Activated naive CD8-positive, alpha-beta T cell (primary cell): ENCODE measurements around the gene COBL.

ENCODE experiments used
- H3K27ac Mint-ChIP-seq: one replicate; pipeline ENCODE4 v1.8.0; 2021; ENCODE audit warnings: mixed read lengths
- H3K27me3 Mint-ChIP-seq: one replicate; pipeline ENCODE4 v1.8.0; 2021; ENCODE audit warnings: mixed read lengths
- H3K36me3 Mint-ChIP-seq: one replicate; pipeline ENCODE4 v1.8.0; 2021; ENCODE audit warnings: mixed read lengths
- H3K4me1 Mint-ChIP-seq: one replicate; pipeline ENCODE4 v1.8.0; 2021; ENCODE audit warnings: low read depth, mixed read lengths
- H3K4me3 Mint-ChIP-seq: one replicate; pipeline ENCODE4 v1.8.0; 2021; ENCODE audit warnings: mild to moderate bottlenecking, mixed read lengths
- H3K9me3 Mint-ChIP-seq: one replicate; pipeline ENCODE4 v1.8.0; 2021; ENCODE audit warnings: low read depth, mixed read lengths

Gene COBL

GRCh38 chr7:51031791-51032515 lies 284.7 kb downstream of the COBL start:
- no peaks in the 10 kb centered on the region for H3K9me3 Mint-ChIP-seq
- no peak overlapping the region for H3K4me3 Mint-ChIP-seq
- no peaks in the 10 kb centered on the region for H3K4me1 Mint-ChIP-seq
- H3K27me3 Mint-ChIP-seq, result no peaks in the 10 kb centered on the region
- no peak overlapping the region for H3K27ac Mint-ChIP-seq
- H3K36me3 Mint-ChIP-seq, result no peaks in the 10 kb centered on the region

GRCh38 chr7:51031216-51031615 lies 285.4 kb downstream of the COBL start:
- Mint-ChIP-seq H3K4me3 (no peak overlapping the region), H3K9me3 (no peaks in the 10 kb centered on the region), H3K4me1 (no peaks in the 10 kb centered on the region), H3K27ac (no peak overlapping the region), H3K27me3 (no peaks in the 10 kb centered on the region), H3K36me3 (no peaks in the 10 kb centered on the region)

- Mint-ChIP-seq H3K9me3 (no peaks in the 10 kb centered on the region), H3K36me3 (no peaks in the 10 kb centered on the region), H3K4me3 (no peak overlapping the region), H3K27me3 (no peaks in the 10 kb centered on the region), H3K4me1 (no peaks in the 10 kb centered on the region), H3K27ac (no peak overlapping the region)
Observed at GRCh38 chr7:51029701-51030191, 286.9 kb downstream of the COBL start.

- no peaks in the 10 kb centered on the region for H3K9me3 Mint-ChIP-seq
- H3K4me3 Mint-ChIP-seq, result no peak overlapping the region
- H3K27ac Mint-ChIP-seq, result no peak overlapping the region
- H3K36me3 Mint-ChIP-seq, result no peaks in the 10 kb centered on the region
- no peaks in the 10 kb centered on the region for H3K4me1 Mint-ChIP-seq
- no peaks in the 10 kb centered on the region for H3K27me3 Mint-ChIP-seq
Observed at GRCh38 chr7:51029131-51029530, 287.5 kb downstream of the COBL start.

GRCh38 chr7:51027935-51028830 lies 288.4 kb downstream of the COBL start:
- H3K27ac Mint-ChIP-seq, result no peak overlapping the region
- H3K9me3 Mint-ChIP-seq, result no peaks in the 10 kb centered on the region
- H3K4me1 Mint-ChIP-seq, result no peaks in the 10 kb centered on the region
- no peak overlapping the region for H3K4me3 Mint-ChIP-seq
- no peaks in the 10 kb centered on the region for H3K27me3 Mint-ChIP-seq
- H3K36me3 Mint-ChIP-seq, result no peaks in the 10 kb centered on the region

GRCh38 chr7:51027106-51027934 lies 289.3 kb downstream of the COBL start:
- Mint-ChIP-seq H3K4me3 (no peak overlapping the region), H3K36me3 (no peaks in the 10 kb centered on the region), H3K27ac (no peak overlapping the region), H3K27me3 (no peaks in the 10 kb centered on the region), H3K9me3 (no peaks in the 10 kb centered on the region), H3K4me1 (no peaks in the 10 kb centered on the region)

GRCh38 chr7:51026341-51026740 lies 290.3 kb downstream of the COBL start:
- H3K4me1 Mint-ChIP-seq, result no peaks in the 10 kb centered on the region
- no peak overlapping the region for H3K27ac Mint-ChIP-seq
- no peaks in the 10 kb centered on the region for H3K27me3 Mint-ChIP-seq
- H3K9me3 Mint-ChIP-seq, result no peaks in the 10 kb centered on the region
- no peak overlapping the region for H3K4me3 Mint-ChIP-seq
- no peaks in the 10 kb centered on the region for H3K36me3 Mint-ChIP-seq

- H3K4me3 Mint-ChIP-seq, result no peak overlapping the region
Observed at GRCh38 chr7:51025668-51026067, 290.9 kb downstream of the COBL start.

GRCh38 chr7:51024867-51025266 lies 291.7 kb downstream of the COBL start:
- H3K27me3 Mint-ChIP-seq, result no peaks in the 10 kb centered on the region

More at GRCh38 chr7:51025668-51026067, 290.9 kb downstream of the COBL start:
- Mint-ChIP-seq H3K4me1 (no peaks in the 10 kb centered on the region), H3K36me3 (no peaks in the 10 kb centered on the region), H3K27me3 (no peaks in the 10 kb centered on the region), H3K27ac (no peak overlapping the region), H3K9me3 (no peaks in the 10 kb centered on the region)

GRCh38 chr7:51023547-51023946 lies 293.1 kb downstream of the COBL start:
- Mint-ChIP-seq H3K27ac (no peak overlapping the region), H3K36me3 (no peaks in the 10 kb centered on the region), H3K4me3 (no peak overlapping the region), H3K9me3 (no peaks in the 10 kb centered on the region), H3K4me1 (no peaks in the 10 kb centered on the region), H3K27me3 (no peaks in the 10 kb centered on the region)

More at GRCh38 chr7:51024867-51025266, 291.7 kb downstream of the COBL start:
- no peaks in the 10 kb centered on the region for H3K9me3 Mint-ChIP-seq
- H3K4me3 Mint-ChIP-seq, result no peak overlapping the region
- H3K4me1 Mint-ChIP-seq, result no peaks in the 10 kb centered on the region
- no peaks in the 10 kb centered on the region for H3K36me3 Mint-ChIP-seq
- H3K27ac Mint-ChIP-seq, result no peak overlapping the region

GRCh38 chr7:51022821-51023220 lies 293.8 kb downstream of the COBL start:
- Mint-ChIP-seq H3K36me3 (no peaks in the 10 kb centered on the region), H3K4me1 (no peaks in the 10 kb centered on the region), H3K9me3 (no peaks in the 10 kb centered on the region), H3K27ac (no peak overlapping the region), H3K27me3 (no peaks in the 10 kb centered on the region), H3K4me3 (no peak overlapping the region)

GRCh38 chr7:51021906-51022570 lies 294.6 kb downstream of the COBL start:
- no peak overlapping the region for H3K4me3 Mint-ChIP-seq
- H3K4me1 Mint-ChIP-seq, result no peaks in the 10 kb centered on the region
- no peaks in the 10 kb centered on the region for H3K9me3 Mint-ChIP-seq
- no peaks in the 10 kb centered on the region for H3K36me3 Mint-ChIP-seq
- H3K27me3 Mint-ChIP-seq, result no peaks in the 10 kb centered on the region
- H3K27ac Mint-ChIP-seq, result no peak overlapping the region

- no peak overlapping the region for H3K27ac Mint-ChIP-seq
- no peaks in the 10 kb centered on the region for H3K27me3 Mint-ChIP-seq
- H3K4me3 Mint-ChIP-seq, result no peak overlapping the region
- no peaks in the 10 kb centered on the region for H3K4me1 Mint-ChIP-seq
- no peaks in the 10 kb centered on the region for H3K9me3 Mint-ChIP-seq
- no peaks in the 10 kb centered on the region for H3K36me3 Mint-ChIP-seq
Observed at GRCh38 chr7:51020944-51021343, 295.7 kb downstream of the COBL start.
